Kidney epithelial cell (primary cell): Measurements from ENCODE around the gene ZPBP2. TPM values are rescaled to one million over a fixed set of nuclear protein-coding genes. Genes with fewer than 3 reads are reported as not detected.
"Not testable (repeated sequence)": the region's sequence is repeated elsewhere in the genome, so short reads cannot be mapped to it uniquely, and the experiment has no call there.

Experiments used
- DNase-seq: peaks from one replicate; pipeline ENCODE4 v3.0.0-alpha.2; 2010; ENCODE audit warnings: low read depth
- H3K27me3 ChIP-seq: 2 replicates; pipeline ENCODE4 v1.6.0; 2011; ENCODE audit warnings: low read length; ENCODE audit not compliant: control insufficient read depth, insufficient read depth
- H3K36me3 ChIP-seq: 2 replicates; pipeline ENCODE4 v1.5.1; 2011; ENCODE audit warnings: low read length; ENCODE audit not compliant: control insufficient read depth, insufficient read depth
- H3K4me3 ChIP-seq: 2 replicates; pipeline ENCODE4 v1.5.1; 2011; ENCODE audit warnings: low read depth, mild to moderate bottlenecking, control low read depth, low read length
- total RNA-seq: library from RNA; depleted of rRNA; stranded (reverse); fragments of >200 nt; gene quantifications from 2 replicates; pipeline ENCODE4 v1.2.3, GENCODE V29; 2015
- TF ChIP-seq, protein P1 (sequence below): IDR thresholded peaks from 2 replicates; pipeline ENCODE4 v1.5.1; 2011; ENCODE audit warnings: mild to moderate bottlenecking, moderate library complexity, low read length, control low read depth, inconsistent platforms; ENCODE audit not compliant: insufficient read depth, poor library complexity, severe bottlenecking

The ZPBP2 gene
- total RNA-seq, 1 donor from 2014 or later: not detected

DNA sequence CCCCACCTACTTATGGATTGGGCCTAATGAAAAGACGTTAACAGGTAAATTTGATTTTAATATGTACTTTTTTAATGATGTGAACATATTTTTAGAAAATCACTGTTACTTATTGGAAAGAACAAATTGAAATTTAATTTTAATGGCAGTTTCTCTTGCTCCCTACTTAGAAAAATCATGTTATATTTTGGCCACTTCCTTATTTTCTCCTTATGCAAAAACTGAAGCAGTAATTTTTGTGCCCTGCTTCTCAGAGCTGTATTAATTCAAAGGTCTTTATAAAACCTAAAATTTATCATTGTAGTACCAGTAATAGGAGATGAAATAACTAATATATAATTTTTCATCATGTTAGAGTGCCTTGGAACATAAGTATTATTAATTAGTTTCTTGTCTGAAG is 2.8 kb downstream of the ZPBP2 start:
- H3K4me3 ChIP-seq: no peak overlapping the region
- H3K27me3 ChIP-seq: peaks cover 13% of the 10 kb centered on the region
- TF ChIP-seq, protein P1, sequence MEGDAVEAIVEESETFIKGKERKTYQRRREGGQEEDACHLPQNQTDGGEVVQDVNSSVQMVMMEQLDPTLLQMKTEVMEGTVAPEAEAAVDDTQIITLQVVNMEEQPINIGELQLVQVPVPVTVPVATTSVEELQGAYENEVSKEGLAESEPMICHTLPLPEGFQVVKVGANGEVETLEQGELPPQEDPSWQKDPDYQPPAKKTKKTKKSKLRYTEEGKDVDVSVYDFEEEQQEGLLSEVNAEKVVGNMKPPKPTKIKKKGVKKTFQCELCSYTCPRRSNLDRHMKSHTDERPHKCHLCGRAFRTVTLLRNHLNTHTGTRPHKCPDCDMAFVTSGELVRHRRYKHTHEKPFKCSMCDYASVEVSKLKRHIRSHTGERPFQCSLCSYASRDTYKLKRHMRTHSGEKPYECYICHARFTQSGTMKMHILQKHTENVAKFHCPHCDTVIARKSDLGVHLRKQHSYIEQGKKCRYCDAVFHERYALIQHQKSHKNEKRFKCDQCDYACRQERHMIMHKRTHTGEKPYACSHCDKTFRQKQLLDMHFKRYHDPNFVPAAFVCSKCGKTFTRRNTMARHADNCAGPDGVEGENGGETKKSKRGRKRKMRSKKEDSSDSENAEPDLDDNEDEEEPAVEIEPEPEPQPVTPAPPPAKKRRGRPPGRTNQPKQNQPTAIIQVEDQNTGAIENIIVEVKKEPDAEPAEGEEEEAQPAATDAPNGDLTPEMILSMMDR: no peak
- no peak for DNase-seq
- no peaks in the 10 kb centered on the region for H3K36me3 ChIP-seq

DNA sequence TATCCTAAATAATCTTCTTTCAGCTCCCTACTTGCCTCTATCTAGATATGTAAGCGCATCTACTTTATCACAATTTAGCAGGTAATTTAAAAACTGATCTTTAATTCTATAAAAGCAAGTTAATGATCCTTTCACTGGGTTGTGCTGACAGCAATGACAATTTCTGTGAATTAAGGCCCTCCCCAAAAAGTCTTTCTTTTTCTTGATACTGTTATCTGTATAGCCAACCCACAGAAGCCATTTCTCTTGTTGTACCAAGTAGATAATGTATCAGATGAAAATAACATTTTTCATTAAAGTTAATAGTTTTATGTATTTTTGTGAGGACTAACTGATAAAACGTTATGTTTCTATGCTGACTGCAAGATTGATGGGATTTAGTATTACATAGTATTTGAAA is 3.8 kb downstream of the ZPBP2 start:
- TF ChIP-seq, protein P1: no peak
- peaks cover 13% of the 10 kb centered on the region for H3K27me3 ChIP-seq
- H3K36me3 ChIP-seq: no peaks in the 10 kb centered on the region
- DNase-seq: no peak
- H3K4me3 ChIP-seq: no peak overlapping the region

DNA sequence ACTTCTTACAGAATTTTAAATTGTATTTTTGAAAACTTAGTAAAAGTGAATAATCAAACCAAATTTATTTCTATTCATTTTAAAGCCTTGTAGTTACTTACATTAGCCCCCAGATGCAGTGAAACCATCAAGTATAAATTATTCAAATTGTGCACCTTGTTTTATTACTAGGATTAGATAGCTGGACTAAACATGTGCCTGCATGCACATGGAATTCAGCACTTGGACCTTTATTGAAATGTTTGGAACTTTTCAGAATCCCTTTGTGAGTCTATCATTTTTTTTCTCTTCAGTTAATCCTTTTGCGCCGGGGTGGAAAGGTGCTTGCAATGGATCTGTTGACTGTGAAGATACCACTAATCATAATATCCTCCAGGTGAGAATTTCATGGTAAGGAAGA is 4.7 kb downstream of the ZPBP2 start:
- DNase-seq: no peak
- Histone ChIP-seq H3K4me3 (no peak overlapping the region), H3K36me3 (no peaks in the 10 kb centered on the region), H3K27me3 (peaks cover 10% of the 10 kb centered on the region)
- TF ChIP-seq, protein P1: no peak

DNA sequence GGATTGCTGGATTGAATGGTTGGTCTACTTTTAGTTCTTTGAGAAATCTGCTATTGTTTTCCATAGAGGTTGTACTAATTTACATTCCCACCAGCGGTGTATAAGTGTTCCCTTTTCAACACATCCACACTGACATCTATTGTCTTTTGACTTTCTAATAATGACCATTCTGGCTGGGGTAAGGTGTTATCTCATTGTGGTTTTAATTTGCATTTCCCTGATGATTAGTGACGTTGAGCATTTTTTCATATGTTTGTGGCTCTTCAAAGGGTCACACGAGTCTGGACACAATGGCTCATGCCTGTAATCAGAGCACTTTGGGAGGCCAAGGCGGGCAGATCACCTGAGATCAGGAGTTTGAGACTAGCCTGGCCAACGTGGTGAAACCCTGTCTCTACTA is 18.1 kb downstream of the ZPBP2 start:
- H3K27me3 ChIP-seq, H3K36me3 ChIP-seq, DNase-seq, H3K4me3 ChIP-seq: not testable (repeated sequence)

DNA sequence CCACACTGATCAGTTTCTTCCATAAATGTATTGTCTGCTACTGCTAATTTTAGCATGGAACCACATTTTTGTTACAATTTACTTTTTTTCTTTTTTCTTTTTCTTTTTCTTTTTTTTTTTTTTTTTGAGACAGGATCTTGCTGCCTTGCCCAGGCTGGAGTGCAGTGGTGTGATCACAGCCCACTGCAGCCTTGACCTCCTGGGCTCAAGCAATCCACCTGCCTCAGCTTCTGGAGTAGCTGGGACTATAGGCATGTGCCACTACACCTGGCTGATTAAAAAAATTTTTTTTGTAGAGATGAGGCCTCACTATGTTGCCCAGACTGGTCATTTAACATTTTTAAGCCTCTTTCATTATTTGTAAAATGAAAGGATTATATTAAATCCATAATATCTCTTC is 19.1 kb downstream of the ZPBP2 start:
- Histone ChIP-seq H3K36me3 (no peaks in the 10 kb centered on the region), H3K4me3 (no peak overlapping the region), H3K27me3 (no peaks in the 10 kb centered on the region)
- TF ChIP-seq, protein P1: no peak
- no peak for DNase-seq

DNA sequence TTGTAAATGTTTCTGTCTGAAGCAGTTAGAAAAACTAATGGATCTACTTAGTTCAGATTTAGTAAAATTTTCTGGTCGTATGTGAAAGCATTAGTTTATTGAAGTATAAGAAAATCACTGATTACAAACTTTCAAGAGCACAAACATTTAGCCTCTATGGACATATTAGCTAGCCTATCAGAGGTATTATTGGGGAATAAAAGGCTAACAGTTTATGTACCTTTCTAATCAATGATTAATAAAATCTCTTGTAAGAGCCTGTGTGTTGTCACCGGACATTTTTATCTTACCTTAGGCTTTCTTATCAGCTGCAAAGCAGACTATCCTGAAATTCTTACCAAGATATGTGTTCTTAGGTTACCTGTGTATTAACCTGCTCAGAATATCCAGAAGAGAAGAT is 21.2 kb downstream of the ZPBP2 start:
- no peaks in the 10 kb centered on the region for H3K36me3 ChIP-seq
- H3K4me3 ChIP-seq: no peak overlapping the region
- peaks cover 7% of the 10 kb centered on the region for H3K27me3 ChIP-seq
- TF ChIP-seq, protein P1: no peak
- DNase-seq: no peak
